GM23338 (cell line): ENCODE measurements around the gene IRF1. TPM values are rescaled to one million over a fixed set of nuclear protein-coding genes. Genes with fewer than 3 reads are reported as not detected.

ENCODE experiments used
- ATAC-seq: fragments of 200-7000 bp; cut with Tn5 transposase; 3 replicates; pipeline ENCODE4 v1.9.1; 2020
- DNase-seq: peaks from one replicate; pipeline ENCODE4 v3.0.0-alpha.2; 2015; ENCODE audit warnings: low spot score
- H2AFZ ChIP-seq: fragments of 200-600 bp; sonication (generic); 2 replicates; pipeline ENCODE4 v1.8.0; 2016; ENCODE audit warnings: antibody characterized with exemption, mild to moderate bottlenecking, moderate library complexity
- H3F3A ChIP-seq: fragments of 200-600 bp; sonication (generic); replicated peaks from 2 replicates; pipeline ENCODE4 v1.8.0; 2017; ENCODE audit warnings: antibody characterized with exemption, mixed run types, low read depth
- H3K27ac ChIP-seq: fragments of 200-600 bp; sonication (generic); 2 replicates; pipeline ENCODE4 v1.6.1; 2016; ENCODE audit warnings: low read depth
- H3K27me3 ChIP-seq: fragments of 200-600 bp; sonication (generic); 2 replicates; pipeline ENCODE4 v1.8.0; 2016; ENCODE audit warnings: mild to moderate bottlenecking, mixed run types, moderate library complexity; ENCODE audit not compliant: insufficient read depth
- H3K36me3 ChIP-seq: fragments of 200-600 bp; sonication (generic); 2 replicates; pipeline ENCODE4 v1.8.0; 2016; ENCODE audit warnings: mild to moderate bottlenecking; ENCODE audit not compliant: insufficient read depth
- H3K4me1 ChIP-seq: fragments of 200-600 bp; sonication (generic); 2 replicates; pipeline ENCODE4 v1.8.0; 2016; ENCODE audit warnings: mild to moderate bottlenecking, moderate library complexity; ENCODE audit not compliant: insufficient read depth
- H3K4me2 ChIP-seq: fragments of 200-600 bp; sonication (generic); 2 replicates; pipeline ENCODE4 v1.7.1; 2017; ENCODE audit warnings: mixed run types
- H3K4me3 ChIP-seq: fragments of 200-600 bp; sonication (generic); 2 replicates; pipeline ENCODE4 v1.6.1; 2016; ENCODE audit warnings: mixed run types
- H3K79me2 ChIP-seq: fragments of 200-600 bp; sonication (generic); replicated peaks from 2 replicates; pipeline ENCODE4 v1.8.0; 2017; ENCODE audit warnings: mild to moderate bottlenecking; ENCODE audit not compliant: insufficient read depth
- H3K9me2 ChIP-seq: fragments of 200-600 bp; sonication (generic); 2 replicates; pipeline ENCODE4 v1.8.0; 2017; ENCODE audit not compliant: insufficient read depth
- H4K20me1 ChIP-seq: fragments of 200-600 bp; sonication (generic); replicated peaks from 2 replicates; pipeline ENCODE4 v1.8.0; 2017; ENCODE audit warnings: mild to moderate bottlenecking; ENCODE audit not compliant: insufficient read depth
- H3K27ac Mint-ChIP-seq: 2 replicates; pipeline ENCODE4 v1.8.0; 2020; ENCODE audit warnings: inconsistent platforms, mild to moderate bottlenecking, moderate library complexity, mixed read lengths
- H3K27me3 Mint-ChIP-seq: 3 replicates; pipeline ENCODE4 v1.8.0; 2022; ENCODE audit warnings: low read depth, mild to moderate bottlenecking, moderate library complexity, mixed read lengths, inconsistent platforms; ENCODE audit not compliant: insufficient read depth, poor library complexity
- H3K36me3 Mint-ChIP-seq: 3 replicates; pipeline ENCODE4 v1.8.0; 2021; ENCODE audit warnings: low read depth, mild to moderate bottlenecking, inconsistent platforms, moderate library complexity, mixed read lengths
- H3K4me1 Mint-ChIP-seq: 3 replicates; pipeline ENCODE4 v1.8.0; 2020; ENCODE audit warnings: mild to moderate bottlenecking, inconsistent platforms, mixed read lengths
- H3K4me3 Mint-ChIP-seq: 3 replicates; pipeline ENCODE4 v1.8.0; 2021; ENCODE audit warnings: moderate library complexity, mild to moderate bottlenecking, inconsistent platforms, mixed read lengths
- H3K9me3 Mint-ChIP-seq: 3 replicates; pipeline ENCODE4 v1.8.0; 2020; ENCODE audit warnings: moderate library complexity, mild to moderate bottlenecking, inconsistent platforms, mixed read lengths
- CREB1 ChIP-seq: fragments of 250-450 bp; sonication (Bioruptor Pico); IDR thresholded peaks from 2 replicates; pipeline ENCODE4 v1.5.0; 2020; ENCODE audit warnings: low read depth, mild to moderate bottlenecking, moderate library complexity
- EZH2 ChIP-seq: fragments of 200-600 bp; sonication (generic); IDR thresholded peaks from one replicate; pipeline ENCODE4 v1.8.0; 2017; ENCODE audit warnings: antibody characterized with exemption, mild to moderate bottlenecking, low read depth; ENCODE audit not compliant: unreplicated experiment
- EZH2phosphoT487 ChIP-seq: fragments of 200-600 bp; sonication (generic); IDR thresholded peaks from one replicate; pipeline ENCODE4 v1.8.1; 2018; ENCODE audit warnings: antibody characterized with exemption; ENCODE audit not compliant: unreplicated experiment
- JUNB ChIP-seq: IDR thresholded peaks from one replicate; pipeline ENCODE4 v1.6.1; 2016; ENCODE audit warnings: antibody characterized with exemption; ENCODE audit not compliant: unreplicated experiment
- NANOG ChIP-seq: IDR thresholded peaks from 2 replicates; pipeline ENCODE4 v1.6.1; 2016; ENCODE audit warnings: antibody characterized with exemption, borderline replicate concordance
- POLR2AphosphoS5 ChIP-seq: IDR thresholded peaks from 2 replicates; pipeline ENCODE4 v1.6.1; 2016; ENCODE audit warnings: antibody characterized with exemption, low read depth
- STAT1 ChIP-seq: IDR thresholded peaks from one replicate; pipeline ENCODE4 v1.6.1; 2016; ENCODE audit warnings: antibody characterized with exemption; ENCODE audit not compliant: unreplicated experiment
- ZNF114 ChIP-seq: fragments of 250-450 bp; sonication (Bioruptor Pico); IDR thresholded peaks from 2 replicates; pipeline ENCODE4 v1.5.0; 2020; ENCODE audit warnings: mild to moderate bottlenecking, moderate library complexity
- ZNF331 ChIP-seq: fragments of 250-450 bp; sonication (Bioruptor Pico); IDR thresholded peaks from 2 replicates; pipeline ENCODE4 v1.5.0; 2020; ENCODE audit warnings: low read depth, mild to moderate bottlenecking, moderate library complexity
- polyA plus RNA-seq: library from polyadenylated mRNA; unstranded; fragments of >200 nt; fragmentation: Nextera tagmentation; extraction: Ambion mirVana; gene quantifications from 2 replicates; pipeline ENCODE4 v1.2.1, GENCODE V29; 2016
- total RNA-seq: library from RNA; depleted of rRNA; stranded (reverse); fragments of >200 nt; shearing (Covaris generic); gene quantifications from 2 replicates; pipeline ENCODE4 v1.2.3, GENCODE V29; 2014
- TF ChIP-seq, protein P1 (sequence below): fragments of 250-450 bp; sonication (Bioruptor Pico); IDR thresholded peaks from 2 replicates; pipeline ENCODE4 v1.5.0; 2020; ENCODE audit warnings: mild to moderate bottlenecking, moderate library complexity
- TF ChIP-seq, protein P2 (sequence below), 2 experiments: fragments of 200-600 bp in 1 of 2; sonication (generic) in 1 of 2; conservative IDR thresholded peaks; 2 replicates each; pipeline versions ENCODE4 v1.5.1 to v1.6.1; 2016 to 2017; ENCODE audit warnings: antibody characterized with exemption in 2 of 2, low read depth in 2 of 2, mild to moderate bottlenecking in 2 of 2, moderate library complexity in 1 of 2
- TF ChIP-seq, protein P3 (sequence below): IDR thresholded peaks from 2 replicates; pipeline ENCODE4 v1.6.1; 2016; ENCODE audit warnings: antibody characterized with exemption
- TF ChIP-seq, protein P4 (sequence below): IDR thresholded peaks from one replicate; pipeline ENCODE4 v1.6.1; 2018; ENCODE audit warnings: antibody characterized with exemption; ENCODE audit not compliant: unreplicated experiment

The IRF1 gene
- total and polyA plus RNA-seq, 2 experiments from 2014 or later, result 6.9 to 8.6 TPM

DNA sequence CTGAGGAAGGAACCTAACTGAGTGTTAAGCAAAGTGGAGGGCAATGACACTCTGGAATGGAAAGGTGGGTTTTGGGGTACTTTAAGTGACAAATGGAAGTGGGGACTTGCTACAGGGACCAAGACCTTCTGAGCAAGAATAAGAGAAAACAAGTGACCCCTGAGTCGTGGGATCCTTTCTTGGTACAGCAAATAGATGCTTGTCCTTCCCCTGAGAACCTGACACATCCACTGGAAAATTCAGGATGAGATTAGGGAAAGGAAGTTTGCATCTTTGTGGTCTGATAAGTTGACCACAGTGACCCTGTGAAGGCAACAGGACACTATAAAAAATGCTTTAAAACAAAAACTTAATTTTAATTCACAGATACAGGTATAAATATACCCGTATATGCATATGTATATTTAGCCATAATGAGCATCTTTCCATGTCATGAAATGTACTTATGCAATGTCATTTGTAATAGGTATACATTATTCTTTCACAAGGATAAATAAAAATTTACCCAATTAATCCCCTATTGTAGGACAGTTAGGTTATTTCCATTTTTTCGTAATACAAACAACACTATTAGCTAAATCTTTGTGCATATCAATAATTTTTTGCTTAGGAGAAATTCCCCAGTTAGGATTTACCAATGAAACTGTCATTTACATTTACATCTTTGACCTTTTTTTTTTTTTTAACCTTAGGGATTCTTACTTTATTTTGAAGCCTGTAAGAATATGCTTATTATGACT lies 2.0 kb upstream of the IRF1 start:
- Histone ChIP-seq H3F3A (peaks cover 5% of the 10 kb centered on the region; the same call in 1 of the 2 replicates), H2AFZ (peak overlapping the region; percentile 99; the same call in 1 of the 2 replicates), H3K36me3 (no peaks in the 10 kb centered on the region), H3K4me2 (peak overlapping the region; percentile 92), H4K20me1 (peaks cover 3% of the 10 kb centered on the region; the same call in 1 of the 2 replicates), H3K9me2 (no peaks in the 10 kb centered on the region; the same call in 1 of the 2 replicates), H3K4me3 (peak overlapping the region; percentile 80), H3K4me1 (peaks cover 22% of the 10 kb centered on the region), H3K27me3 (peaks cover 39% of the 10 kb centered on the region), H3K79me2 (0 out of 2 replicates have a peak, but pooled peaks cover 5% of the 10 kb centered on the region), H3K27ac (no peak overlapping the region)
- H3K27ac Mint-ChIP-seq, result no peak overlapping the region
- H3K27me3 Mint-ChIP-seq, result peaks cover 26% of the 10 kb centered on the region
- ATAC-seq, result no peak
- peak overlapping the region; percentile 84; the same call in 1 of the 3 replicates for H3K4me3 Mint-ChIP-seq
- no peak for DNase-seq
- TF ChIP-seq, protein P1, sequence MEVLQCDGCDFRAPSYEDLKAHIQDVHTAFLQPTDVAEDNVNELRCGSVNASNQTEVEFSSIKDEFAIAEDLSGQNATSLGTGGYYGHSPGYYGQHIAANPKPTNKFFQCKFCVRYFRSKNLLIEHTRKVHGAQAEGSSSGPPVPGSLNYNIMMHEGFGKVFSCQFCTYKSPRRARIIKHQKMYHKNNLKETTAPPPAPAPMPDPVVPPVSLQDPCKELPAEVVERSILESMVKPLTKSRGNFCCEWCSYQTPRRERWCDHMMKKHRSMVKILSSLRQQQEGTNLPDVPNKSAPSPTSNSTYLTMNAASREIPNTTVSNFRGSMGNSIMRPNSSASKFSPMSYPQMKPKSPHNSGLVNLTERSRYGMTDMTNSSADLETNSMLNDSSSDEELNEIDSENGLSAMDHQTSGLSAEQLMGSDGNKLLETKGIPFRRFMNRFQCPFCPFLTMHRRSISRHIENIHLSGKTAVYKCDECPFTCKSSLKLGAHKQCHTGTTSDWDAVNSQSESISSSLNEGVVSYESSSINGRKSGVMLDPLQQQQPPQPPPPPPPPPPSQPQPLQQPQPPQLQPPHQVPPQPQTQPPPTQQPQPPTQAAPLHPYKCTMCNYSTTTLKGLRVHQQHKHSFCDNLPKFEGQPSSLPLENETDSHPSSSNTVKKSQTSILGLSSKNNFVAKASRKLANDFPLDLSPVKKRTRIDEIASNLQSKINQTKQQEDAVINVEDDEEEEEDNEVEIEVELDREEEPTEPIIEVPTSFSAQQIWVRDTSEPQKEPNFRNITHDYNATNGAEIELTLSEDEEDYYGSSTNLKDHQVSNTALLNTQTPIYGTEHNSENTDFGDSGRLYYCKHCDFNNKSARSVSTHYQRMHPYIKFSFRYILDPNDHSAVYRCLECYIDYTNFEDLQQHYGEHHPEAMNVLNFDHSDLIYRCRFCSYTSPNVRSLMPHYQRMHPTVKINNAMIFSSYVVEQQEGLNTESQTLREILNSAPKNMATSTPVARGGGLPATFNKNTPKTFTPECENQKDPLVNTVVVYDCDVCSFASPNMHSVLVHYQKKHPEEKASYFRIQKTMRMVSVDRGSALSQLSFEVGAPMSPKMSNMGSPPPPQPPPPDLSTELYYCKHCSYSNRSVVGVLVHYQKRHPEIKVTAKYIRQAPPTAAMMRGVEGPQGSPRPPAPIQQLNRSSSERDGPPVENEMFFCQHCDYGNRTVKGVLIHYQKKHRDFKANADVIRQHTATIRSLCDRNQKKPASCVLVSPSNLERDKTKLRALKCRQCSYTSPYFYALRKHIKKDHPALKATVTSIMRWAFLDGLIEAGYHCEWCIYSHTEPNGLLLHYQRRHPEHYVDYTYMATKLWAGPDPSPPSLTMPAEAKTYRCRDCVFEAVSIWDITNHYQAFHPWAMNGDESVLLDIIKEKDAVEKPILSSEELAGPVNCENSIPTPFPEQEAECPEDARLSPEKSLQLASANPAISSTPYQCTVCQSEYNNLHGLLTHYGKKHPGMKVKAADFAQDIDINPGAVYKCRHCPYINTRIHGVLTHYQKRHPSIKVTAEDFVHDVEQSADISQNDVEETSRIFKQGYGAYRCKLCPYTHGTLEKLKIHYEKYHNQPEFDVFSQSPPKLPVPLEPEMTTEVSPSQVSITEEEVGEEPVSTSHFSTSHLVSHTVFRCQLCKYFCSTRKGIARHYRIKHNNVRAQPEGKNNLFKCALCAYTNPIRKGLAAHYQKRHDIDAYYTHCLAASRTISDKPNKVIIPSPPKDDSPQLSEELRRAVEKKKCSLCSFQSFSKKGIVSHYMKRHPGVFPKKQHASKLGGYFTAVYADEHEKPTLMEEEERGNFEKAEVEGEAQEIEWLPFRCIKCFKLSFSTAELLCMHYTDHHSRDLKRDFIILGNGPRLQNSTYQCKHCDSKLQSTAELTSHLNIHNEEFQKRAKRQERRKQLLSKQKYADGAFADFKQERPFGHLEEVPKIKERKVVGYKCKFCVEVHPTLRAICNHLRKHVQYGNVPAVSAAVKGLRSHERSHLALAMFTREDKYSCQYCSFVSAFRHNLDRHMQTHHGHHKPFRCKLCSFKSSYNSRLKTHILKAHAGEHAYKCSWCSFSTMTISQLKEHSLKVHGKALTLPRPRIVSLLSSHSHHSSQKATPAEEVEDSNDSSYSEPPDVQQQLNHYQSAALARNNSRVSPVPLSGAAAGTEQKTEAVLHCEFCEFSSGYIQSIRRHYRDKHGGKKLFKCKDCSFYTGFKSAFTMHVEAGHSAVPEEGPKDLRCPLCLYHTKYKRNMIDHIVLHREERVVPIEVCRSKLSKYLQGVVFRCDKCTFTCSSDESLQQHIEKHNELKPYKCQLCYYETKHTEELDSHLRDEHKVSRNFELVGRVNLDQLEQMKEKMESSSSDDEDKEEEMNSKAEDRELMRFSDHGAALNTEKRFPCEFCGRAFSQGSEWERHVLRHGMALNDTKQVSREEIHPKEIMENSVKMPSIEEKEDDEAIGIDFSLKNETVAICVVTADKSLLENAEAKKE, result no peak
- no peak for TF ChIP-seq NANOG
- TF ChIP-seq EZH2phosphoT487, result no peak
- TF ChIP-seq, protein P2, sequence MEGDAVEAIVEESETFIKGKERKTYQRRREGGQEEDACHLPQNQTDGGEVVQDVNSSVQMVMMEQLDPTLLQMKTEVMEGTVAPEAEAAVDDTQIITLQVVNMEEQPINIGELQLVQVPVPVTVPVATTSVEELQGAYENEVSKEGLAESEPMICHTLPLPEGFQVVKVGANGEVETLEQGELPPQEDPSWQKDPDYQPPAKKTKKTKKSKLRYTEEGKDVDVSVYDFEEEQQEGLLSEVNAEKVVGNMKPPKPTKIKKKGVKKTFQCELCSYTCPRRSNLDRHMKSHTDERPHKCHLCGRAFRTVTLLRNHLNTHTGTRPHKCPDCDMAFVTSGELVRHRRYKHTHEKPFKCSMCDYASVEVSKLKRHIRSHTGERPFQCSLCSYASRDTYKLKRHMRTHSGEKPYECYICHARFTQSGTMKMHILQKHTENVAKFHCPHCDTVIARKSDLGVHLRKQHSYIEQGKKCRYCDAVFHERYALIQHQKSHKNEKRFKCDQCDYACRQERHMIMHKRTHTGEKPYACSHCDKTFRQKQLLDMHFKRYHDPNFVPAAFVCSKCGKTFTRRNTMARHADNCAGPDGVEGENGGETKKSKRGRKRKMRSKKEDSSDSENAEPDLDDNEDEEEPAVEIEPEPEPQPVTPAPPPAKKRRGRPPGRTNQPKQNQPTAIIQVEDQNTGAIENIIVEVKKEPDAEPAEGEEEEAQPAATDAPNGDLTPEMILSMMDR (conservative IDR thresholded peaks at IDR 0.05; ENCODE audit: low read depth in 2 of 2), result no peak
- no peak for TF ChIP-seq STAT1
- TF ChIP-seq JUNB, result no peak
- no peak for TF ChIP-seq CREB1 (CRISPR knock-in tag)
- TF ChIP-seq ZNF331, result no peak
- no peak for TF ChIP-seq EZH2
- no peak for TF ChIP-seq POLR2AphosphoS5
- TF ChIP-seq, protein P3, sequence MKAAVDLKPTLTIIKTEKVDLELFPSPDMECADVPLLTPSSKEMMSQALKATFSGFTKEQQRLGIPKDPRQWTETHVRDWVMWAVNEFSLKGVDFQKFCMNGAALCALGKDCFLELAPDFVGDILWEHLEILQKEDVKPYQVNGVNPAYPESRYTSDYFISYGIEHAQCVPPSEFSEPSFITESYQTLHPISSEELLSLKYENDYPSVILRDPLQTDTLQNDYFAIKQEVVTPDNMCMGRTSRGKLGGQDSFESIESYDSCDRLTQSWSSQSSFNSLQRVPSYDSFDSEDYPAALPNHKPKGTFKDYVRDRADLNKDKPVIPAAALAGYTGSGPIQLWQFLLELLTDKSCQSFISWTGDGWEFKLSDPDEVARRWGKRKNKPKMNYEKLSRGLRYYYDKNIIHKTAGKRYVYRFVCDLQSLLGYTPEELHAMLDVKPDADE, result no peak
- TF ChIP-seq ZNF114 (CRISPR knock-in tag), result no peak
- TF ChIP-seq, protein P4, sequence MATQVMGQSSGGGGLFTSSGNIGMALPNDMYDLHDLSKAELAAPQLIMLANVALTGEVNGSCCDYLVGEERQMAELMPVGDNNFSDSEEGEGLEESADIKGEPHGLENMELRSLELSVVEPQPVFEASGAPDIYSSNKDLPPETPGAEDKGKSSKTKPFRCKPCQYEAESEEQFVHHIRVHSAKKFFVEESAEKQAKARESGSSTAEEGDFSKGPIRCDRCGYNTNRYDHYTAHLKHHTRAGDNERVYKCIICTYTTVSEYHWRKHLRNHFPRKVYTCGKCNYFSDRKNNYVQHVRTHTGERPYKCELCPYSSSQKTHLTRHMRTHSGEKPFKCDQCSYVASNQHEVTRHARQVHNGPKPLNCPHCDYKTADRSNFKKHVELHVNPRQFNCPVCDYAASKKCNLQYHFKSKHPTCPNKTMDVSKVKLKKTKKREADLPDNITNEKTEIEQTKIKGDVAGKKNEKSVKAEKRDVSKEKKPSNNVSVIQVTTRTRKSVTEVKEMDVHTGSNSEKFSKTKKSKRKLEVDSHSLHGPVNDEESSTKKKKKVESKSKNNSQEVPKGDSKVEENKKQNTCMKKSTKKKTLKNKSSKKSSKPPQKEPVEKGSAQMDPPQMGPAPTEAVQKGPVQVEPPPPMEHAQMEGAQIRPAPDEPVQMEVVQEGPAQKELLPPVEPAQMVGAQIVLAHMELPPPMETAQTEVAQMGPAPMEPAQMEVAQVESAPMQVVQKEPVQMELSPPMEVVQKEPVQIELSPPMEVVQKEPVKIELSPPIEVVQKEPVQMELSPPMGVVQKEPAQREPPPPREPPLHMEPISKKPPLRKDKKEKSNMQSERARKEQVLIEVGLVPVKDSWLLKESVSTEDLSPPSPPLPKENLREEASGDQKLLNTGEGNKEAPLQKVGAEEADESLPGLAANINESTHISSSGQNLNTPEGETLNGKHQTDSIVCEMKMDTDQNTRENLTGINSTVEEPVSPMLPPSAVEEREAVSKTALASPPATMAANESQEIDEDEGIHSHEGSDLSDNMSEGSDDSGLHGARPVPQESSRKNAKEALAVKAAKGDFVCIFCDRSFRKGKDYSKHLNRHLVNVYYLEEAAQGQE, result no peak
- peaks cover 29% of the 10 kb centered on the region for H3K4me1 Mint-ChIP-seq
- no peaks in the 10 kb centered on the region for H3K9me3 Mint-ChIP-seq
- no peaks in the 10 kb centered on the region for H3K36me3 Mint-ChIP-seq
